GM12891 (cell line): Measurements from ENCODE around the gene PLEKHG5.

Experiments
- PAX5 ChIP-seq: IDR thresholded peaks from 2 replicates; pipeline ENCODE4 v1.6.1; 2011; ENCODE audit warnings: low read length, moderate library complexity, mild to moderate bottlenecking; ENCODE audit not compliant: insufficient read depth, severe bottlenecking
- POLR2A ChIP-seq: IDR thresholded peaks from 2 replicates; pipeline ENCODE4 v1.6.1; 2011; ENCODE audit warnings: low read depth, low read length, control low read depth
- POLR2AphosphoS5 ChIP-seq: IDR thresholded peaks from 2 replicates; pipeline ENCODE4 v1.6.1; 2011; ENCODE audit warnings: low read depth, low read length, control low read depth
- POU2F2 ChIP-seq: IDR thresholded peaks from 2 replicates; pipeline ENCODE4 v1.6.1; 2011; ENCODE audit warnings: low read depth, mild to moderate bottlenecking, control low read depth, low read length, moderate library complexity
- SPI1 ChIP-seq: IDR thresholded peaks from 2 replicates; pipeline ENCODE4 v1.6.1; 2011; ENCODE audit warnings: low read depth, low read length, control low read depth
- TAF1 ChIP-seq: IDR thresholded peaks from 2 replicates; pipeline ENCODE4 v1.6.1; 2011; ENCODE audit warnings: low read depth, low read length, control low read depth

DNA sequence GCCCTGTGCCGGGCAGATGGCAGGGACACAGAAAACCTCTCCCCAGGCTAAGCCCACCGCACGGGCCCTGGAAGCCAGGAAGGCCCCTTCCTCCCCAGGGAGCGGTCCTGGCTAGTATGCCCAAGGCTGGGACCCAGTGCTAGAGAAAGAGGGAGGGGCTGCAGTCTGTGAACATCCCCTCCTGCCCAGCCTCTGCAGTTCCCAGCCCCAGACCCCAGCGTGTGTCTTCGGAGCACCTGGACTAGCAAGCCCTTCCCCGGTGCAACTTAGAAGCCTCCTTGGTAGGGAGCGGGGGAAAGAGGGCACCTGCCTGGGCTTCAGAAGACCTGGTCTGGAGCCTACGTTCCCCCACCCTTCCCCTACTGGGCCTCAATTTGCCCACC, 2.1 kb downstream of the PLEKHG5 start:
- no peak for TF ChIP-seq POLR2A
- TF ChIP-seq POLR2AphosphoS5: no peak
- no peak for TF ChIP-seq PAX5
- no peak for TF ChIP-seq TAF1
- no peak for TF ChIP-seq SPI1
- no peak for TF ChIP-seq POU2F2
